ENCODE measurements around the gene SRP68.
"Not testable (repeated sequence)": the region's sequence is repeated elsewhere in the genome, so short reads cannot be mapped to it uniquely, and the experiment has no call there.

Gene SRP68

GRCh38 chr17:76089680-76090516, 17.6 kb upstream of the SRP68 start:
- no peak for FAIRE-seq
- DNase-seq (ENCODE audit: low spot score), result no peak

GRCh38 chr17:76088868-76089576, 16.7 kb upstream of the SRP68 start:
- FAIRE-seq (peak; percentile 46), DNase-seq (ENCODE audit: low spot score) (no peak)

DNA sequence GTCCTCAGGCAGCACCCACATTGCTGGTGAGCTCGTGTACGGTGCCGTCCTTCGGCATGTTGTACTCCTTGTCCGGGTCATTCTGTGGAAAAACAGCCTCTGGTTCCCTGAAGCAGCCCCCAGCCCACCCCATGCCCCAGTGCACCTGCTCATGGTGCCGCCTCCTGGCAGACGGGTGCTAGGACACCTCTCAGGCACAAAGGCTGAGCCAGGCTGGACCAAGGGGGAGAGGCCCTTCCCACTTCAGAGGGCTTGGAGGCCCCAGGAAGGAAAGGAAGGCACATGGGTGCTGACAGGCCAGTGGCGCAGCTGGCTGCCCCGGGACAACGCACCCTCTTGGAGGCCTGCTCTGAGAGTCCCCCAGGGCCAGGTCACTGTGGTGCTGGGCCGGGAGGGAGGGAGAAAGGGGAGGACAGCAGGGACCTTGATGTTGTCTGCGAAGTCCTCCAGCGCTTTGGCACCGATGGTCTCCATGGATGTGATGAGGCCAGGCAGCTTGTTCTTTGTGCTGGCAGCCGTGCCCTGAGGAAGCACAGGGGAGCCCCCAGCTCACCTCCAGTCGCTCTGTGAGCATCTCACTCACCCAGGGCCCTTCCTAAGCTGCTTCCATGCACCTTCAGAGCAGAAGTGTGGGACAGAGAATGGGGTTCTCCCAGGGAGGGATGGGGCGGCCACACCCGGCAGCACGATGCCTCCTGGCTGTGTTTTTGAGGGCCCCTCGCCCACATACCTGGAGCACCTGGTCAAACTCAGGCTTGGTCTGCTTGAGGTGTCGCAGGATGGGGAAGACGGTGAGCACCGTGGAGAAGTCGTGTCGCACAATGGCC, 15.9 kb upstream of the SRP68 start:
- no peak for DNase-seq (ENCODE audit: low spot score)
- FAIRE-seq, result peak; percentile 67

DNA sequence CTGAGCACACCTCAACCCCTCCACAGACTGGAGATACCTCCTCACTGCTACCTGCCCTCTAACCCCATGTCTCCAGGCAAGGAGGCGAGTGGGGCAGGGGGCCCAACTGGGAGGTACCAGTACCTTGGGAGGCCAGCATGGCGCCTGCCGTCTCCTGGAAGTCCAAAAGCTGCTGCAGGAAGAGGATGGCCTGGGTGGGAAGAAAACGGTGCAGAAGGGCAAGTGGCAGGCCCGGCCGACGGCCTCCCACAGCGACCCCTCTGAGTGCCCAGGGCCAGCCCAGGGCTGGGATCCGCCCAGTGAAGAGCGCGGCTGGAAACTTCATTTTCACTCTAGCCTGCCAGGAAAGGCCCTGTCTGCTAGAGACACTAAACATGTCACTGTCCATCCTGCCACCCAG, 15.2 kb upstream of the SRP68 start:
- DNase-seq (ENCODE audit: low spot score) (no peak), FAIRE-seq (no peak)

GRCh38 chr17:76086384-76086783, 14.1 kb upstream of the SRP68 start:
- DNase-seq (ENCODE audit: low spot score), result no peak
- FAIRE-seq, result peak; percentile 50

DNA sequence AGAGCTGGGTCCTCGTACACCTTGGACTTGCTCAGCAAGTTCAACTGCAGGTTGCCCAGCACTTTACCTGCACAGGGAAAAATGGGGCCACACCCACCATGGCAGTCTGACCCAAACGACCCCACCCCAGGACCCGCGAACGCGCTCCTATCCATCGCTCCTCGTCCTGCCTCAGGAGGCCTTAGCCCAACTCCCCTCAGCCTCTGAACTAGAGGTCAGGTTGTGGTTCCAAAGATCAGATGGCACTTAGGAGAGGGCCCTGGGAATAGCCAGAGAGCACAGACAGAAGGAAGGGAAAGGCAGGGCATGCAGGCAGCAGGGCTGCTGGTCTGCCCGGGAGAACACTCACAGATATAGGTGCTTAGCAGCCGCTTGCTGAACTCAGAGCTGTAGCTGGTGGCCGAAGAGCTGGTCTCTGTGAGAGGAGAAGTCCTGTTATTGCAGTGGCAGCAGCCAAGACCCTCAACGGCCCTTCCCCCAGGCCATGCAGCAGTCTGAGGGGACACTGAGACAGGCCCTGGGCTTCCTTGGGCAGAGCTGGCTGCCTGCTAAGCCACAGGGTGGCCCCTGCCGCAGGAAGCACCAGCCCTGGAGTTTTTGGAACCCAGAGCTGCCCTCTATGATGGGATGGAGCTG, 13.5 kb upstream of the SRP68 start:
- FAIRE-seq (no peak), DNase-seq (ENCODE audit: low spot score) (no peak)

DNA sequence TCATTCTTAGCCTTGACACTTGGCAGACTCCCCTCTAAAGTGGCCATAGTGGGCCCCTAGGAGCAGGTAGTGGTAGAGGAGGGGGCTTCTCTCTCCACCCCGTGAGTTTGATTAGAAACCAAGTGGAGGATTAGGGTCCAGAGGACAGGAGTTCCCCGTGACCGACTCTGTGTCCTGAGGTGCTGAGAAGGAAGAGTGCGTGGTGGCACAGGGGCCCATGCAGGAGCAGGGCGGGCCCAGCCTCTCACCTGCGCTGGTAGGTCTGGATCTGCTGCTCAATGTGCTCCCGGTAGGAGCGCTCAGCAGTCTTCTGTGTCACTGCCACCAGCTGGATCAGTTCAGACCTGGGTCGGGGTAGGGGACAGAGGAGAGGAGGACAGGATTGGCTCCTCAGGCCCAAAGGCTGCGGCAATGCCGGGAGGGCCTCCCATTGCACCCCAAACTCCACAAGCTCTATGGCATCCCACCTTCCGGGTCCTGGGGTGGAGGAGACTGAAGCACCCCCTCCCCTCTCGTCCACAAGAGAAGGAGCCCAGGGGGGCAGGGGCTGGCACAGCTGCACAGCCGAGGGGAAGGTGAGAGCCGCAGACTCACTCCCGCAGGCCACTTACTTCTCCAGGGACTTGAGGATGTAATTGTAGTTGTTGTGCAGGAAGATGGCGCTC, 12.9 kb upstream of the SRP68 start:
- DNase-seq (ENCODE audit: low spot score), result no peak

DNA sequence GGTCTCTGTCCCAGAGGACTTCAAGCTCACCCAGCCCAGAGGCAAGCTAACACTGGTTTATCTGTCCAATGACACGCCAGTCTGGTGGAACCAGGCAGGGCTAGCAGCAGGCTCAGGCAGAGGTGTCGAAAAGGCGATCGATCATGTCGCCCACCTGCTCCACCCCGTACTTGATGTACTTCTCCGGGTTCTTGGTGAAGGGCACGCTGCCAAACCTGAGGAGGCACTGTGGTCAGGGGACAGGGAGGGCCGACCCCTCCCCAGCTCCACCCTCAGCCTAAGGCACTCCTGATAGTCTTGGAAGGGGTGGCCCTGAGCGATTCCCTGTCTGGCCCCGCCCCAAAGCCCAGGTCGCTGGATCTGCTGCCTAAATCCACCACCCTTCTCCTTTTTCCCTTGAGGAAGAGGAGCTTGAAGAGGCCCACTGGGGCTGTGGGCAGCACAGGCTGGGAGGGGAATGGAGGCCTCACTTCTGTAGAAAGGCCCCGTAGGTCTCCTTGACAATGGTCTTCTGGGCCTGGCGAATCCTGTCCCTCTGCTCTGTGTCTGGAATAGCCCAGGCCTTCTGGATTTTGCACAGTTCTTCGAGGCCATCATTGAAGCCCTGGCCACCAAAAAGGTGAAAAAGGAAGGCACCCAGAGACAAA, 11.3 kb upstream of the SRP68 start:
- no peak for FAIRE-seq
- DNase-seq (ENCODE audit: low spot score), result no peak

More for the DNA sequence above, 12.9 kb upstream of the SRP68 start:
- FAIRE-seq, result no peak

DNA sequence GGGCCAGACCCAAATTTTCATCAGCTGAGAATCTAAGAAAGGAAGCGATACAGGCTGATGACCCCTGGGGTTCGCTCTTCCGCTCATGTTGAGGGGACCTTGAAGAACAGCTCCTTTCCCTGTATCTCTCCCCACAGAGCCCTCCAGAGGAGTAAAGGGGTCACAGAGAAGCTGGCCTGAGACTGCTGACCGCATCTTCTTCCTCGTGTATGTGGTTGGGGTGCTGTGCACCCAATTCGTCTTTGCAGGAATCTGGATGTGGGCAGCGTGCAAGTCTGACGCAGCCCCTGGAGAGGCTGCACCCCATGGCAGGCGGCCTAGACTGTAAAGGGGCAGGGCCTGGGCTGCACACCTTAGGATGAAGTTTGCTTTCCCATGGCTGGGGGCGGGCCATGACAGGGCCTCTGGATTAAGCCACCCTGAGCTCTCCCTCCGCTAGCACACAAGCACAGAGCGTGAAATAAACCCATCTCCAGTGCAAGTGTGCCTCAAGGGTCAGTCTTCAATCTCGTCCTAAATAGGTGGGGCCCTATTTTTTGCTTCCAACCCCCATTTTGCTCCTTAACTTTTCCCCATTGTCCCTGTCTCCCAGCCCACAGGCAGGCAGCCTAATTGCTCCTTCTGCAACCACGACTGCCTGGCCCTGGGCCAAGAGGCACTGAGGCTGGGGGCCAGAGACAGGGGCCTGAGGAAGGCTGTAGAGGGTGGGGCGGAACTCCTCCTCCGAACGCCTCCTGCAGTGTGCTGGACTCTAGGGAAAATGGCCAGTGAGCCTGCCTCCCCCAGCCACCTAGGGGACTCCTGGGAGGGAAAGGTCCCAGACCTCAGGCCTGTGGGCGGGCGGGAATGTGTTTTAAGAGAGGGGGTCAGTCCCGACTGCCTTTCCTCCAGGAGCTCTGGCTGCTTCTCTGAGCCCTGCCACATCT, 10.3 kb upstream of the SRP68 start:
- DNase-seq (ENCODE audit: low spot score), result no peak
- no peak for FAIRE-seq

DNA sequence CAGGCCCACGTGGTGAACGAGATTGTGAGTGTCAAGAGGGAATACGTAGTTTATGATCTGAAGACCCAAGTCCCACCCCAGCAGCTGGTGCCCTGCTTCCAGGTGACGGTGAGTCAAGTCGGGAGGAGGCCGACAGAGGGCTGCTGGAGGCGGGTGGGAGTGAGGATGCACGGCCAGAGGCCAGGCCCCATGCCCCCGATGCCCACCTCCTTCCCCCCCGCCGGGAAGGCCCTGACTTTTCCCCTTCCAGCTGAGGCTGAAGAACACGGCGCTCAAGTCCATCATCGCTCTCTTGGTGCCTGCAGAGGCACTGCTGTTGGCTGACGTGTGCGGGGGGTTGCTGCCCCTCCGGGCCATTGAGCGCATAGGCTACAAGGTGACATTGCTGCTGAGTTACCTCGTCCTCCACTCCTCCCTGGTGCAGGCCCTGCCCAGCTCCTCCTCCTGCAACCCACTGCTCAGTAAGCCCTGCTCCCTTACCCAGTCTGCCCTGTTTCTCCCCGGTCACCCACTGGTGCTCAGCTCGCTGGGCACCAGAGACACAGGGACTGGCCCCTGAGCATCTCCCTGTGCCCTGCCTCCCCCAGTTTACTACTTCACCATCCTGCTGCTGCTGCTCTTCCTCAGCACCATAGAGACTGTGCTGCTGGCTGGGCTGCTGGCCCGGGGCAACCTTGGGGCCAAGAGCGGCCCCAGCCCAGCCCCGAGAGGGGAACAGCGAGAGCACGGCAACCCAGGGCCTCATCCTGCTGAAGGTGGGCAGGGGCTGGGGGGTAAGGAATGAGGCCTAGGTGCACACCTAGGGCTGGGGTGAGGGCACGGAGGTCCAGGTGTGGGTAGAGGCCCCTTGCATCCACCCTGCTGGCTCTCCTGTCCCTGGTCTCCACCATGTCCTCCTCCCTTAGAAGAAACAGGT, 9.2 kb upstream of the SRP68 start:
- FAIRE-seq (peak; percentile 83), DNase-seq (ENCODE audit: low spot score) (no peak)

GRCh38 chr17:76080768-76081287, 8.5 kb upstream of the SRP68 start:
- DNase-seq (ENCODE audit: low spot score) (no peak), FAIRE-seq (no peak)

- DNase-seq (ENCODE audit: low spot score) (no peak), FAIRE-seq (peak; percentile 23)
Measured at GRCh38 chr17:76079956-76080767, 7.8 kb upstream of the SRP68 start.

DNA sequence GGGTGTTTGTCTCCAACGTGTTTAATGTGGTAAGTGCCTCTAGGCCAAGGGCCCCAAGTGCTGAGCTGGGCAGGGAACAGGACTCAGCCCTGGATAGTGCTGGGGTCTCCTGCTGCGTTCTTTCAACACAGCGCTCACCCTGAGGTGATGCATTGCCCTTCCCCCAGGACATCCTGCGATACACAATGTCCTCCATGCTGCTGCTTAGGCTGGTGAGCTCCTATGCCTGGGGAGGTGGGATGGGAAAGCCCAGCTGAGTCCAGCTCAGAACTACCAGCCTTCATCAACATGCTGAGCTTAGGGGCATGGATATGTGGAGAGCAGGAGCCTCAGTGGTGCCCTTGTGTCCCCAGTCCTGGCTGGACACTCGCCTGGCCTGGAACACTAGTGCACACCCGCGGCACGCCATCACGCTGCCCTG, 7.2 kb upstream of the SRP68 start:
- FAIRE-seq, result peak; percentile 74
- DNase-seq (ENCODE audit: low spot score), result peak; percentile 24

GRCh38 chr17:76078860-76079534, 6.7 kb upstream of the SRP68 start, which contains the start of gene ZACN:
Gene ZACN, plus strand, starts transcription at chr17:76079182. Its CDS starts 83 bp downstream, at chr17:76079265.
- FAIRE-seq (peak; percentile 13), DNase-seq (ENCODE audit: low spot score) (no peak)

GRCh38 chr17:76078370-76078769, 6.1 kb upstream of the SRP68 start:
- DNase-seq (ENCODE audit: low spot score); FAIRE-seq: not testable (repeated sequence)

DNA sequence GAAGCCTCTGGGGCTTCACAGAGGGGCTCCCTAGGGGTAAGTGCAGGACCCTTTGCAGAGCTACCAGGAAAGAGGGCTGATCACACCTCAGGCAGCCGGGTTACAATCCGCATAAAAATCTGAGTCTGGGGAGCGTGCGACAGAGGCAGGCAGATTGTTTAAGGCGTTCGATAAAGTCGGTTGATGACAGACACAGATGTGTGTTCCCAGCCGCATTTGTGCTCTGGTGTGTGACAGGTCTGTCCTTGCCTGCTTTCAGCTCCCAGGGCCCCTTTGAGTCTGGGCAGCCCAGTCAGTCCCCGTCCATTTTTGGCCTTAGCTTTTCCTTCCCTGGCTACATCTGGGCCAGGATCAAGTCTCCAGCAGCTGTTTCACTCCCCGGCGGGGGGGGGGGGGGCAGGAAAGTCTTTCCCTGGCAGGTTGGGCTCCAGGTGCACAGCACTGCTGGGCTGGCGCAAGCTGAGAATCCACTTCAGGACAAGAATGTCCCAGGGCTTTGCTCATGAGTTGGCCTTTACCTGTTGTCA, 5.3 kb upstream of the SRP68 start:
- FAIRE-seq (peak; percentile 68), DNase-seq (ENCODE audit: low spot score) (peak; percentile 31)

Measured in urothelium cell line (cell line).